ENCODE data around the gene CHSY3.

CHSY3 gene

DNA sequence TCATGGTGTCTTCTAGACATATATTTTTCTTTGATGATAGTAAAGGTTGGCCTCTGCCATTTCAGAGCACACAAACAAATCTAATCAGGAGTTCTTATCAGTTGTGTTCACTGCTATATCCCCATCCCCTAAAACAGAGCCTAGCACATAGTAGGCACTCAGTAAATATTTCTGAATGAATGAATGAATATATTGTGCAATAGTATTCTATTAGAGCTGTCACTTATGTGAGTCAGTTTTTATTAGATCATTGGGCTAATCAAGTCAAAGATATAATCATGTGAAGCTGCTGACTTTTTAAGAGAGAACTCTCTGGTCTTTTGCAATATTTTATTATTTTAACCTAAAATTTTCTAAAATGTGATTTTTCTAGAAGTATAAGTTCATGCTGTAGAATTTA is 84.2 kb downstream of the CHSY3 start:
- H3K27ac ChIP-seq (ENCODE audit: low read depth, low read length, poor library complexity, severe bottlenecking): no peak overlapping the region
- no peak overlapping the region for H3K4me2 ChIP-seq (ENCODE audit: low read length)
- no peaks in the 10 kb centered on the region for H3F3A ChIP-seq (ENCODE audit: insufficient read depth, low read length)
- H3K79me2 ChIP-seq (ENCODE audit: insufficient read depth, low read length): no peaks in the 10 kb centered on the region
- TF ChIP-seq, protein P1, sequence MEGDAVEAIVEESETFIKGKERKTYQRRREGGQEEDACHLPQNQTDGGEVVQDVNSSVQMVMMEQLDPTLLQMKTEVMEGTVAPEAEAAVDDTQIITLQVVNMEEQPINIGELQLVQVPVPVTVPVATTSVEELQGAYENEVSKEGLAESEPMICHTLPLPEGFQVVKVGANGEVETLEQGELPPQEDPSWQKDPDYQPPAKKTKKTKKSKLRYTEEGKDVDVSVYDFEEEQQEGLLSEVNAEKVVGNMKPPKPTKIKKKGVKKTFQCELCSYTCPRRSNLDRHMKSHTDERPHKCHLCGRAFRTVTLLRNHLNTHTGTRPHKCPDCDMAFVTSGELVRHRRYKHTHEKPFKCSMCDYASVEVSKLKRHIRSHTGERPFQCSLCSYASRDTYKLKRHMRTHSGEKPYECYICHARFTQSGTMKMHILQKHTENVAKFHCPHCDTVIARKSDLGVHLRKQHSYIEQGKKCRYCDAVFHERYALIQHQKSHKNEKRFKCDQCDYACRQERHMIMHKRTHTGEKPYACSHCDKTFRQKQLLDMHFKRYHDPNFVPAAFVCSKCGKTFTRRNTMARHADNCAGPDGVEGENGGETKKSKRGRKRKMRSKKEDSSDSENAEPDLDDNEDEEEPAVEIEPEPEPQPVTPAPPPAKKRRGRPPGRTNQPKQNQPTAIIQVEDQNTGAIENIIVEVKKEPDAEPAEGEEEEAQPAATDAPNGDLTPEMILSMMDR (IDR thresholded peaks at IDR 0.05; ENCODE audit: low read length): no peak
- TF ChIP-seq EZH2 (IDR thresholded peaks at IDR 0.05; ENCODE audit: borderline replicate concordance, low read length): no peak
- H3K27me3 ChIP-seq (ENCODE audit: insufficient read depth, low read length): no peaks in the 10 kb centered on the region
- no peaks in the 10 kb centered on the region for H3K36me3 ChIP-seq (ENCODE audit: insufficient read depth, low read length)
- no peaks in the 10 kb centered on the region for H3K9me2 ChIP-seq (ENCODE audit: low read depth, low read length)
- no peak overlapping the region for H3K4me3 ChIP-seq (ENCODE audit: low read depth, low read length, poor library complexity, severe bottlenecking)
- H4K20me1 ChIP-seq (ENCODE audit: insufficient read depth, low read length): no peaks in the 10 kb centered on the region
- H3K4me1 ChIP-seq (ENCODE audit: insufficient read depth, low read length, severe bottlenecking): no peaks in the 10 kb centered on the region
- H3K9ac ChIP-seq (ENCODE audit: low read length): no peak overlapping the region
- H3K9me3 ChIP-seq (ENCODE audit: low read length): 0 out of 2 replicates have a peak, but pooled peaks cover 2% of the 10 kb centered on the region
- no peak overlapping the region for H2AFZ ChIP-seq (ENCODE audit: low read length)

- H3F3A ChIP-seq (ENCODE audit: insufficient read depth, low read length): no peaks in the 10 kb centered on the region
- no peaks in the 10 kb centered on the region for H4K20me1 ChIP-seq (ENCODE audit: insufficient read depth, low read length)
- no peaks in the 10 kb centered on the region for H3K9me2 ChIP-seq (ENCODE audit: low read depth, low read length)
- H3K9ac ChIP-seq (ENCODE audit: low read length): no peak overlapping the region
- no peaks in the 10 kb centered on the region for H3K27me3 ChIP-seq (ENCODE audit: insufficient read depth, low read length)
- H2AFZ ChIP-seq (ENCODE audit: low read length): no peak overlapping the region
- no peak overlapping the region for H3K4me2 ChIP-seq (ENCODE audit: low read length)
- H3K4me1 ChIP-seq (ENCODE audit: insufficient read depth, low read length, severe bottlenecking): no peaks in the 10 kb centered on the region
- no peak overlapping the region for H3K27ac ChIP-seq (ENCODE audit: low read depth, low read length, poor library complexity, severe bottlenecking)
- H3K79me2 ChIP-seq (ENCODE audit: insufficient read depth, low read length): no peaks in the 10 kb centered on the region
- TF ChIP-seq EZH2 (IDR thresholded peaks at IDR 0.05; ENCODE audit: borderline replicate concordance, low read length): no peak
- TF ChIP-seq, protein P1 (IDR thresholded peaks at IDR 0.05; ENCODE audit: low read length): no peak
- no peaks in the 10 kb centered on the region for H3K36me3 ChIP-seq (ENCODE audit: insufficient read depth, low read length)
- H3K4me3 ChIP-seq (ENCODE audit: low read depth, low read length, poor library complexity, severe bottlenecking): no peak overlapping the region
- no peaks in the 10 kb centered on the region for H3K9me3 ChIP-seq (ENCODE audit: low read length)
Observed at GRCh38 chr5:129991780-129992179, 87.5 kb downstream of the CHSY3 start.

DNA sequence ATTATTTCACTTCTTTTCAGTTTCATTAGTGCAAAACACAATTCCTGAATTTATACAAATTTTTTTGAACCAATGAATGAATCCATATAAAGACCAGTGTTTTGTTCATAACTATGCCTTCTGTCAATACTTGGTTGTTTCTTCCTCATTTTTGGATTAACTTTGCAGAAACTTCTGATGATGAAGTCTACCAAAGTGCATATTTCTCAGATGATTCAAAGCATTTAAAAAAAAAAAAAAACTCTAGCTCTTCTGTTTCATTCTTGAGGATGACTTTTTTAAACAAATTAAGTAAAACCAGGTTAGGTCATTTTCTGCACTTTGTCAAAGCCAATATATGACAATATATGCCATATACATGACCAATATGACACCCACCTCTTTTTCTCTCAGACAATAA is 92.6 kb downstream of the CHSY3 start:
- no peaks in the 10 kb centered on the region for H3K79me2 ChIP-seq (ENCODE audit: insufficient read depth, low read length)
- no peaks in the 10 kb centered on the region for H3K36me3 ChIP-seq (ENCODE audit: insufficient read depth, low read length)
- TF ChIP-seq, protein P1 (IDR thresholded peaks at IDR 0.05; ENCODE audit: low read length): no peak
- no peak for TF ChIP-seq EZH2 (IDR thresholded peaks at IDR 0.05; ENCODE audit: borderline replicate concordance, low read length)
- no peaks in the 10 kb centered on the region for H3K9me2 ChIP-seq (ENCODE audit: low read depth, low read length)
- H3K4me1 ChIP-seq (ENCODE audit: insufficient read depth, low read length, severe bottlenecking): no peaks in the 10 kb centered on the region
- H3K9ac ChIP-seq (ENCODE audit: low read length): no peak overlapping the region
- no peaks in the 10 kb centered on the region for H4K20me1 ChIP-seq (ENCODE audit: insufficient read depth, low read length)
- H3F3A ChIP-seq (ENCODE audit: insufficient read depth, low read length): no peaks in the 10 kb centered on the region
- no peak overlapping the region for H3K27ac ChIP-seq (ENCODE audit: low read depth, low read length, poor library complexity, severe bottlenecking)
- no peak overlapping the region for H3K4me2 ChIP-seq (ENCODE audit: low read length)
- H2AFZ ChIP-seq (ENCODE audit: low read length): no peak overlapping the region
- H3K27me3 ChIP-seq (ENCODE audit: insufficient read depth, low read length): no peaks in the 10 kb centered on the region
- no peaks in the 10 kb centered on the region for H3K9me3 ChIP-seq (ENCODE audit: low read length)
- no peak overlapping the region for H3K4me3 ChIP-seq (ENCODE audit: low read depth, low read length, poor library complexity, severe bottlenecking)

All from OCI-LY1 (cell line).